DND-41 (cell line): Measurements from ENCODE around the gene HDGFL3.

Experiments
- ATAC-seq: fragments of 200-7000 bp; cut with Tn5 transposase; 3 replicates; pipeline ENCODE4 v1.9.1; 2021; ENCODE audit warnings: low read depth; ENCODE audit not compliant: insufficient read depth
- DNase-seq: peaks from one replicate; pipeline ENCODE4 v3.0.0-alpha.2; 2020
- H2AFZ ChIP-seq: 2 replicates; pipeline ENCODE4 v1.6.0; 2012; ENCODE audit warnings: low read depth, low read length
- H3K27ac ChIP-seq: 2 replicates; pipeline ENCODE4 v1.5.1; 2012; ENCODE audit warnings: low read length, inconsistent platforms
- H3K27me3 ChIP-seq: fragments of 200-600 bp; sonication (generic); 2 replicates; pipeline ENCODE4 v1.6.0; 2012; ENCODE audit warnings: low read length, mild to moderate bottlenecking, inconsistent platforms; ENCODE audit not compliant: insufficient read depth, poor library complexity
- H3K36me3 ChIP-seq: 2 replicates; pipeline ENCODE4 v1.5.1; 2012; ENCODE audit warnings: low read length, inconsistent platforms; ENCODE audit not compliant: insufficient read depth
- H3K4me1 ChIP-seq: 2 replicates; pipeline ENCODE4 v1.5.1; 2012; ENCODE audit warnings: mild to moderate bottlenecking, low read length; ENCODE audit not compliant: insufficient read depth
- H3K4me2 ChIP-seq: 2 replicates; pipeline ENCODE4 v1.6.0; 2012; ENCODE audit warnings: mild to moderate bottlenecking, moderate library complexity, low read length, inconsistent platforms; ENCODE audit not compliant: insufficient read depth
- H3K4me3 ChIP-seq, 2 experiments: fragments of 200-600 bp in 1 of 2; shearing (Covaris generic) in 1 of 2; 2 replicates each; pipeline ENCODE4 v1.5.1; 2012 to 2016; ENCODE audit warnings: inconsistent platforms in 2 of 2, low read length in 2 of 2, mild to moderate bottlenecking in 2 of 2, low read depth in 1 of 2, moderate library complexity in 1 of 2
- H3K79me2 ChIP-seq: 2 replicates; pipeline ENCODE4 v1.6.0; 2012; ENCODE audit warnings: low read length, inconsistent platforms; ENCODE audit not compliant: insufficient read depth
- H3K9ac ChIP-seq: 2 replicates; pipeline ENCODE4 v1.6.0; 2012; ENCODE audit warnings: low read depth, mild to moderate bottlenecking, inconsistent platforms, low read length, moderate library complexity
- H3K9me3 ChIP-seq: 2 replicates; pipeline ENCODE4 v1.5.1; 2012; ENCODE audit warnings: low read length, moderate library complexity, mild to moderate bottlenecking, inconsistent platforms; ENCODE audit not compliant: insufficient read depth, severe bottlenecking
- H4K20me1 ChIP-seq: 2 replicates; pipeline ENCODE4 v1.6.0; 2012; ENCODE audit warnings: low read length; ENCODE audit not compliant: insufficient read depth
- EZH2 ChIP-seq: IDR thresholded peaks from 3 replicates; pipeline ENCODE4 v1.6.1; 2012; ENCODE audit warnings: borderline replicate concordance, low read depth, mild to moderate bottlenecking, moderate library complexity, low read length, inconsistent platforms; ENCODE audit not compliant: severe bottlenecking
- TF ChIP-seq, protein P1 (sequence below): IDR thresholded peaks from 2 replicates; pipeline ENCODE4 v1.5.1; 2012; ENCODE audit warnings: borderline replicate concordance, low read length, moderate library complexity, mild to moderate bottlenecking; ENCODE audit not compliant: poor library complexity, severe bottlenecking; ENCODE audit errors: extremely low read depth

HDGFL3 gene

DNA sequence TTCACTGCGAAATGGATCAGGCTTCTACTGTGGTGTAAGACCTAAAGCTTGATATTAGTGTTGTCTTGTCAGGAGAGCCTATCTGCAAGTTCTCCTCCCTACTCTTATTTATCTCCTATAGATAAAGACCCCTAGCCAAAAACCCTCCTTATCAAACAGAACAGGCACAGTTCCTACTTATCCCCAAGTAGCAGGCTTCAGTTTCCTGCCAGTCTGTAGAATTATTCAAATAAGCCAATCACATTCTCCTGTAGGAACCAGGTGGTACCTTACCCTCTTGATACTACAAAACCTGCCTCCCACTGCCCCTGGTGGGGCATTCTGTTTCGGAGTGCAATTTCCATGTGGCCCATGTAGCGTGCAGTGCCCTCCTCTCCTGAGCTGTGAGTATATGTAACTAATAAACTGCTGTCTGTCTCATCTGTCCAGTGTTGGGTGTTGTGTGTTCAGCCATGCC is 28.7 kb downstream of the HDGFL3 start:
- Histone ChIP-seq H3K27ac (no peak overlapping the region), H3K9ac (no peak overlapping the region), H3K4me1 (no peaks in the 10 kb centered on the region), H3K27me3 (no peaks in the 10 kb centered on the region), H3K4me3 (no peak overlapping the region), H3K36me3 (no peaks in the 10 kb centered on the region), H2AFZ (no peak overlapping the region), H3K79me2 (peaks cover 16% of the 10 kb centered on the region), H4K20me1 (peaks cover 4% of the 10 kb centered on the region; the same call in 1 of the 2 replicates), H3K9me3 (no peaks in the 10 kb centered on the region), H3K4me2 (no peak overlapping the region)
- DNase-seq, result no peak
- TF ChIP-seq EZH2, result no peak
- TF ChIP-seq, protein P1, sequence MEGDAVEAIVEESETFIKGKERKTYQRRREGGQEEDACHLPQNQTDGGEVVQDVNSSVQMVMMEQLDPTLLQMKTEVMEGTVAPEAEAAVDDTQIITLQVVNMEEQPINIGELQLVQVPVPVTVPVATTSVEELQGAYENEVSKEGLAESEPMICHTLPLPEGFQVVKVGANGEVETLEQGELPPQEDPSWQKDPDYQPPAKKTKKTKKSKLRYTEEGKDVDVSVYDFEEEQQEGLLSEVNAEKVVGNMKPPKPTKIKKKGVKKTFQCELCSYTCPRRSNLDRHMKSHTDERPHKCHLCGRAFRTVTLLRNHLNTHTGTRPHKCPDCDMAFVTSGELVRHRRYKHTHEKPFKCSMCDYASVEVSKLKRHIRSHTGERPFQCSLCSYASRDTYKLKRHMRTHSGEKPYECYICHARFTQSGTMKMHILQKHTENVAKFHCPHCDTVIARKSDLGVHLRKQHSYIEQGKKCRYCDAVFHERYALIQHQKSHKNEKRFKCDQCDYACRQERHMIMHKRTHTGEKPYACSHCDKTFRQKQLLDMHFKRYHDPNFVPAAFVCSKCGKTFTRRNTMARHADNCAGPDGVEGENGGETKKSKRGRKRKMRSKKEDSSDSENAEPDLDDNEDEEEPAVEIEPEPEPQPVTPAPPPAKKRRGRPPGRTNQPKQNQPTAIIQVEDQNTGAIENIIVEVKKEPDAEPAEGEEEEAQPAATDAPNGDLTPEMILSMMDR, result no peak
- ATAC-seq, result no peak

DNA sequence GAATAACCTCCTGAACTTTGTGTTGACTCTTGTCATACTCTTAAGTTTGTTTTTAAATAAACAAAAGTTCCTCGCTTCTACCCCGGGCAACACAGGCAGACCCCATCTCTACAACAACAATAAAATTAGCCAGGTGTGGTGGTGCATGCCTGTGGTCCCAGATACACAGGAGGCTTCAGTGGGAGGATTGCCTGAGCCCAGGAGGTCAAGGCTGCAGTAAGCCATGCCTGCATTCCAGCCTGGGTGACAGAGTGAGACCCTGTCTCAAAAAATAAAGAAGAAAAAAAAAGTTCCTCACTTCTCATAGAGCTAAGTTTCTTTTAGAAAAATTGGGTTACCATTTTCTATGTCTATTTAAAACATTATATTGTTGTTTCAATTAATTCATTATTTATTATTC is 29.2 kb downstream of the HDGFL3 start:
- no peak for DNase-seq
- Histone ChIP-seq H3K27me3 (no peaks in the 10 kb centered on the region), H3K9me3 (no peaks in the 10 kb centered on the region), H3K36me3 (no peaks in the 10 kb centered on the region), H3K4me3 (no peak overlapping the region), H3K79me2 (peaks cover 20% of the 10 kb centered on the region), H3K4me2 (no peak overlapping the region), H3K9ac (no peak overlapping the region), H3K4me1 (no peaks in the 10 kb centered on the region), H2AFZ (no peak overlapping the region), H3K27ac (no peak overlapping the region), H4K20me1 (peaks cover 4% of the 10 kb centered on the region; the same call in 1 of the 2 replicates)
- no peak for ATAC-seq
- TF ChIP-seq, protein P1, result no peak
- TF ChIP-seq EZH2, result no peak

DNA sequence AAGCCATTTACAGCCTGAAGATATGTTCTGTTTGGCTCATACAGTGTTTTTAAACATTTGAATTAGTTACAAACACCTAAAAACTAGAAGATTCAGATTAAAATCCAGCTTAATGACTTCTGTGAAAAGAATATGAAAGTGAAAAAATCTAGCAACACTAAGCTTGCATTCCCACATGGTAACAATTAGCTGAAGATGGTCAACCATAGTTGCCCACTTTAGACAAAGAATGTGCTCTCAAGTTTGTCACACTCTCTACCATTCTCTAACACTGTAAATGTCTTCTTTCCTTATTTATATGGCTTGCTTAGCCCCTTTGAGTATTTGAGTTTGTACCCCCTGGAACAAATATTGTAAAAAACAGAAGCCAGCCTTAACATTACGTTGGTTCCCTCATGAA is 32.7 kb downstream of the HDGFL3 start:
- H2AFZ ChIP-seq, result no peak overlapping the region
- H3K27ac ChIP-seq, result no peak overlapping the region
- TF ChIP-seq, protein P1, result no peak
- TF ChIP-seq EZH2, result no peak
- H3K4me1 ChIP-seq, result no peaks in the 10 kb centered on the region
- no peak overlapping the region for H3K4me2 ChIP-seq
- no peak overlapping the region for H3K4me3 ChIP-seq
- H4K20me1 ChIP-seq, result peaks cover 4% of the 10 kb centered on the region; the same call in 1 of the 2 replicates
- DNase-seq (no peak), ATAC-seq (no peak)
- H3K36me3 ChIP-seq, result no peaks in the 10 kb centered on the region
- peaks cover 26% of the 10 kb centered on the region for H3K79me2 ChIP-seq
- no peak overlapping the region for H3K9ac ChIP-seq
- H3K27me3 ChIP-seq, result no peaks in the 10 kb centered on the region
- no peaks in the 10 kb centered on the region for H3K9me3 ChIP-seq
